NB4 (cell line): Measurements from ENCODE around the gene SH3PXD2B.
"Not testable (repeated sequence)": the region's sequence is repeated elsewhere in the genome, so short reads cannot be mapped to it uniquely, and the experiment has no call there.

Experiments
- MYC ChIP-seq: IDR thresholded peaks from 2 replicates; pipeline ENCODE4 v1.6.1; 2011; ENCODE audit warnings: low read depth, low read length
- POLR2A ChIP-seq: IDR thresholded peaks from 2 replicates; pipeline ENCODE4 v1.6.1; 2011; ENCODE audit warnings: mild to moderate bottlenecking; ENCODE audit not compliant: insufficient read length; ENCODE audit errors: extremely low read depth
- TF ChIP-seq, protein P1 (sequence below): IDR thresholded peaks from one replicate; pipeline ENCODE4 v1.5.1; 2012; ENCODE audit warnings: low read depth, low read length

DNA sequence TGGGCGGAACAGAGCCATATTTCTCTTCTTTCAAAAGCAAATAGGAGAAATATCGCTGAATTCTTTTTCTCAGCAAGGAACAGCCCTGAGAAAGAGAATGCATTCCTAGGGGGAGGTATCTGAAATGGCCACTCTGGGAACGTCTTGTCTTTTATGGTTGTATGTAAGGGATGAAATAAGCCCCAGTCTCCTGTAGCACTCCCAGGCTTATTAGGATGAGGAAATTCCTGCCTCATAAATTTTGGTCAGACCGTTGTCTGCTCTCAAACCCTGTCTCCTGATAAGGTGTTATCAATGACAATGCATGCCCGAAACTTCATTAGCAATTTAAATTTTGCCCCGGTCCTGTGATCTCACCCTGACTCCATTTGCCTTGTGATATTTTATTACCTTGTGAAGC lies 52.3 kb downstream of the SH3PXD2B start:
- TF ChIP-seq, protein P1, sequence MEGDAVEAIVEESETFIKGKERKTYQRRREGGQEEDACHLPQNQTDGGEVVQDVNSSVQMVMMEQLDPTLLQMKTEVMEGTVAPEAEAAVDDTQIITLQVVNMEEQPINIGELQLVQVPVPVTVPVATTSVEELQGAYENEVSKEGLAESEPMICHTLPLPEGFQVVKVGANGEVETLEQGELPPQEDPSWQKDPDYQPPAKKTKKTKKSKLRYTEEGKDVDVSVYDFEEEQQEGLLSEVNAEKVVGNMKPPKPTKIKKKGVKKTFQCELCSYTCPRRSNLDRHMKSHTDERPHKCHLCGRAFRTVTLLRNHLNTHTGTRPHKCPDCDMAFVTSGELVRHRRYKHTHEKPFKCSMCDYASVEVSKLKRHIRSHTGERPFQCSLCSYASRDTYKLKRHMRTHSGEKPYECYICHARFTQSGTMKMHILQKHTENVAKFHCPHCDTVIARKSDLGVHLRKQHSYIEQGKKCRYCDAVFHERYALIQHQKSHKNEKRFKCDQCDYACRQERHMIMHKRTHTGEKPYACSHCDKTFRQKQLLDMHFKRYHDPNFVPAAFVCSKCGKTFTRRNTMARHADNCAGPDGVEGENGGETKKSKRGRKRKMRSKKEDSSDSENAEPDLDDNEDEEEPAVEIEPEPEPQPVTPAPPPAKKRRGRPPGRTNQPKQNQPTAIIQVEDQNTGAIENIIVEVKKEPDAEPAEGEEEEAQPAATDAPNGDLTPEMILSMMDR, result not testable (repeated sequence)
- not testable (repeated sequence) for TF ChIP-seq POLR2A, MYC
